ENCODE data around the gene LILRA5. TPM values are rescaled to one million over a fixed set of nuclear protein-coding genes. Genes with fewer than 3 reads are reported as not detected.
"Not testable (repeated sequence)": the region's sequence is repeated elsewhere in the genome, so short reads cannot be mapped to it uniquely, and the experiment has no call there.

LILRA5 gene
- total and polyA plus RNA-seq, 2 of the 4 experiments (the other 2 are of a cell fraction), result not detected

GRCh38 chr19:54312436-54313377 lies at the start of gene LILRA5 (continued):
- no peak for TF ChIP-seq ELK1 (IDR thresholded peaks at IDR 0.05; ENCODE audit: borderline replicate concordance, low read depth, low read length)

GRCh38 chr19:54361680-54362422 lies 48.9 kb upstream of the LILRA5 start:
- H2BK20ac ChIP-seq (ENCODE audit: low read depth, low read length); H3K4me1 ChIP-seq (ENCODE audit: control insufficient read depth, insufficient read depth, low read length); H4K20me1 ChIP-seq (ENCODE audit: insufficient read depth, low read length); H2BK5ac ChIP-seq (ENCODE audit: low read depth, low read length, poor library complexity, severe bottlenecking); H3K9ac ChIP-seq (ENCODE audit: low read depth, low read length); H3K9me3 ChIP-seq (ENCODE audit: control insufficient read depth, insufficient read depth, low read length); BruUV-seq (replicated peaks); H3K4me3 ChIP-seq (ENCODE audit: insufficient read depth, low read depth, low read length); H2AFZ ChIP-seq (replicated peaks; ENCODE audit: low read length, poor library complexity); in situ Hi-C loops (cut with MboI; ENCODE audit: low sequenced_read_pairs); H3K18ac ChIP-seq (ENCODE audit: low read depth, low read length); H4K8ac ChIP-seq (ENCODE audit: low read depth in 2 of 2, low read length in 2 of 2); H3K4ac ChIP-seq (ENCODE audit: low read depth, low read length); H3K4me2 ChIP-seq (ENCODE audit: low read depth, low read length); intact Hi-C loops (cut with micrococcal nuclease); H3K27ac ChIP-seq (ENCODE audit: insufficient read depth, low read length); H3K23ac ChIP-seq (ENCODE audit: low read depth, low read length); H2BK120ac ChIP-seq (ENCODE audit: low read depth, low read length); H4K91ac ChIP-seq (ENCODE audit: insufficient read depth, low read depth, low read length); H3K79me1 ChIP-seq (ENCODE audit: low read depth in 1 of 2, low read length in 2 of 2); H3K14ac ChIP-seq (replicated peaks; ENCODE audit: low read depth, low read length); POLR2A ChIA-PET (ENCODE audit: unreplicated experiment); H3K36me3 ChIP-seq (ENCODE audit: control insufficient read depth, insufficient read depth, low read length); H2AK9ac ChIP-seq (replicated peaks; ENCODE audit: low read depth, low read length, poor library complexity); dilution Hi-C loops (cut with HindIII; ENCODE audit: low sequenced_read_pairs, unreplicated experiment); H2AK5ac ChIP-seq (ENCODE audit: low read depth, low read length); H4K5ac ChIP-seq (ENCODE audit: low read depth, low read length); DNase-seq; H3K27me3 ChIP-seq (ENCODE audit: control insufficient read depth, insufficient read depth, low read length); ATAC-seq (ENCODE audit: low read depth); H3K56ac ChIP-seq (ENCODE audit: extremely low read depth, insufficient read depth, low read length); CTCF ChIA-PET; H3K9me1 ChIP-seq (ENCODE audit: insufficient read depth, low read length); H2BK15ac ChIP-seq (ENCODE audit: low read depth, low read length): not testable (repeated sequence)
- WGBS, 2 experiments (ENCODE audit: extremely low coverage in 2 of 2, insufficient read length in 1 of 2), result no CpG with 5 or more reads among the region's 10 CpGs

GRCh38 chr19:54359149-54359820 lies 46.3 kb upstream of the LILRA5 start:
- no CpG with 5 or more reads among the region's 21 CpGs for WGBS, 2 experiments (ENCODE audit: extremely low coverage in 2 of 2, insufficient read length in 1 of 2)
- CTCF ChIA-PET; intact Hi-C loops (cut with micrococcal nuclease): not testable (repeated sequence)

More at GRCh38 chr19:54359149-54359820, 46.3 kb upstream of the LILRA5 start:
- dilution Hi-C loops (cut with HindIII; ENCODE audit: low sequenced_read_pairs, unreplicated experiment); POLR2A ChIA-PET (ENCODE audit: unreplicated experiment); H4K20me1 ChIP-seq (ENCODE audit: insufficient read depth, low read length); H3K4me3 ChIP-seq (ENCODE audit: insufficient read depth, low read depth, low read length); H3K36me3 ChIP-seq (ENCODE audit: control insufficient read depth, insufficient read depth, low read length); H3K14ac ChIP-seq (replicated peaks; ENCODE audit: low read depth, low read length); H3K9ac ChIP-seq (ENCODE audit: low read depth, low read length); H2BK15ac ChIP-seq (ENCODE audit: low read depth, low read length); H3K27ac ChIP-seq (ENCODE audit: insufficient read depth, low read length); H3K56ac ChIP-seq (ENCODE audit: extremely low read depth, insufficient read depth, low read length); in situ Hi-C loops (cut with MboI; ENCODE audit: low sequenced_read_pairs); DNase-seq; H3K18ac ChIP-seq (ENCODE audit: low read depth, low read length); BruUV-seq (replicated peaks); H2AK9ac ChIP-seq (replicated peaks; ENCODE audit: low read depth, low read length, poor library complexity); H3K27me3 ChIP-seq (ENCODE audit: control insufficient read depth, insufficient read depth, low read length); H4K5ac ChIP-seq (ENCODE audit: low read depth, low read length); H4K8ac ChIP-seq (ENCODE audit: low read depth in 2 of 2, low read length in 2 of 2); H2BK120ac ChIP-seq (ENCODE audit: low read depth, low read length); H3K4ac ChIP-seq (ENCODE audit: low read depth, low read length); H2BK20ac ChIP-seq (ENCODE audit: low read depth, low read length); H2AK5ac ChIP-seq (ENCODE audit: low read depth, low read length); H3K9me1 ChIP-seq (ENCODE audit: insufficient read depth, low read length); H3K4me2 ChIP-seq (ENCODE audit: low read depth, low read length); H2AFZ ChIP-seq (replicated peaks; ENCODE audit: low read length, poor library complexity); H3K23ac ChIP-seq (ENCODE audit: low read depth, low read length); H2BK5ac ChIP-seq (ENCODE audit: low read depth, low read length, poor library complexity, severe bottlenecking); H3K79me1 ChIP-seq (ENCODE audit: low read depth in 1 of 2, low read length in 2 of 2); ATAC-seq (ENCODE audit: low read depth); H3K4me1 ChIP-seq (ENCODE audit: control insufficient read depth, insufficient read depth, low read length); H4K91ac ChIP-seq (ENCODE audit: insufficient read depth, low read depth, low read length): not testable (repeated sequence)
- peaks cover 14% of the 10 kb centered on the region; the same call in 1 of the 2 replicates for H3K9me3 ChIP-seq (ENCODE audit: control insufficient read depth, insufficient read depth, low read length)

All from IMR-90 (cell line).